ENCODE measurements around the gene EFHD2.
"Not testable (repeated sequence)": the region's sequence is repeated elsewhere in the genome, so short reads cannot be mapped to it uniquely, and the experiment has no call there.

EFHD2 gene

GRCh38 chr1:15388201-15388880 is 21.3 kb upstream of the EFHD2 start:
- no peak for DNase-seq (ENCODE audit: low read depth)
- no peak overlapping the region for H3K4me3 ChIP-seq (replicated peaks; ENCODE audit: low read depth, low read length)
- TF ChIP-seq CTCF (IDR thresholded peaks at IDR 0.05; ENCODE audit: low read length, missing control alignments) = no peak

GRCh38 chr1:15389828-15390227 is 19.9 kb upstream of the EFHD2 start:
- H3K4me3 ChIP-seq (replicated peaks; ENCODE audit: low read depth, low read length); DNase-seq (ENCODE audit: low read depth): not testable (repeated sequence)

- TF ChIP-seq CTCF (IDR thresholded peaks at IDR 0.05; ENCODE audit: low read length, missing control alignments) = no peak
- no peak for DNase-seq (ENCODE audit: low read depth)
These were observed 19.0 kb upstream of the EFHD2 start for GRCh38 chr1:15390667-15391066.

GRCh38 chr1:15391366-15391765 is 18.3 kb upstream of the EFHD2 start:
- DNase-seq (ENCODE audit: low read depth) = no peak
- H3K4me3 ChIP-seq (replicated peaks; ENCODE audit: low read depth, low read length) = no peak overlapping the region
- no peak for TF ChIP-seq CTCF (IDR thresholded peaks at IDR 0.05; ENCODE audit: low read length, missing control alignments)

More at GRCh38 chr1:15390667-15391066, 19.0 kb upstream of the EFHD2 start:
- no peak overlapping the region for H3K4me3 ChIP-seq (replicated peaks; ENCODE audit: low read depth, low read length)

GRCh38 chr1:15393475-15394257 is 16.0 kb upstream of the EFHD2 start:
- DNase-seq (ENCODE audit: low read depth) = no peak
- TF ChIP-seq CTCF (IDR thresholded peaks at IDR 0.05; ENCODE audit: low read length, missing control alignments) = no peak
- H3K4me3 ChIP-seq (replicated peaks; ENCODE audit: low read depth, low read length) = no peak overlapping the region

GRCh38 chr1:15394258-15394690 is 15.4 kb upstream of the EFHD2 start:
- no peak overlapping the region for H3K4me3 ChIP-seq (replicated peaks; ENCODE audit: low read depth, low read length)
- no peak for DNase-seq (ENCODE audit: low read depth)
- no peak for TF ChIP-seq CTCF (IDR thresholded peaks at IDR 0.05; ENCODE audit: low read length, missing control alignments)

GRCh38 chr1:15397236-15397635 is 12.5 kb upstream of the EFHD2 start:
- DNase-seq (ENCODE audit: low read depth) = no peak
- TF ChIP-seq CTCF (IDR thresholded peaks at IDR 0.05; ENCODE audit: low read length, missing control alignments) = no peak
- no peak overlapping the region for H3K4me3 ChIP-seq (replicated peaks; ENCODE audit: low read depth, low read length)
